Measurements from ENCODE around the gene NIM1K. TPM values are rescaled to one million over a fixed set of nuclear protein-coding genes. Genes with fewer than 3 reads are reported as not detected.

NIM1K gene
- total and polyA plus RNA-seq, 2 donors (not counting 1 experiment from before 2014, with no cell fraction given), result 0.13 to 0.32 TPM

DNA sequence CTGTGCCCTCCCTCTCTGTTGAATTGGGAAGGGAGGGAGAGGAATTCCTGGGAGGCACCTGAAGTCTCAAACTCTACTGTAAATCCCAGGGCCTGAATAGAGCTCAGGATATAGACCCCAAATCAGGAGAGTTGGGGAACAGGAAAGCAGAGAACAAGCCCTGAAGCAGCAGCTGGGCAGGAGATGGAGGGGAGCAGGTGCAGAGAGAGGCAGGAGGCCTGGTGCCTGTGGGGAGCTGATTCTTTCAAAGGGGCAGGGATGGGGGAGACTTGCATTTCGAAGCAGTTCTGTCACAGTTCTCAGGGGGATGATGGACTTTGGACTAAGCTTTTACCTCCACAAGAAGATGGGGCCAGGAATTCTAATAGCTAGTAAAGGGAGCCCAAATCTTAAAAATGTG is 50.2 kb downstream of the NIM1K start:
- TF ChIP-seq, protein P1, sequence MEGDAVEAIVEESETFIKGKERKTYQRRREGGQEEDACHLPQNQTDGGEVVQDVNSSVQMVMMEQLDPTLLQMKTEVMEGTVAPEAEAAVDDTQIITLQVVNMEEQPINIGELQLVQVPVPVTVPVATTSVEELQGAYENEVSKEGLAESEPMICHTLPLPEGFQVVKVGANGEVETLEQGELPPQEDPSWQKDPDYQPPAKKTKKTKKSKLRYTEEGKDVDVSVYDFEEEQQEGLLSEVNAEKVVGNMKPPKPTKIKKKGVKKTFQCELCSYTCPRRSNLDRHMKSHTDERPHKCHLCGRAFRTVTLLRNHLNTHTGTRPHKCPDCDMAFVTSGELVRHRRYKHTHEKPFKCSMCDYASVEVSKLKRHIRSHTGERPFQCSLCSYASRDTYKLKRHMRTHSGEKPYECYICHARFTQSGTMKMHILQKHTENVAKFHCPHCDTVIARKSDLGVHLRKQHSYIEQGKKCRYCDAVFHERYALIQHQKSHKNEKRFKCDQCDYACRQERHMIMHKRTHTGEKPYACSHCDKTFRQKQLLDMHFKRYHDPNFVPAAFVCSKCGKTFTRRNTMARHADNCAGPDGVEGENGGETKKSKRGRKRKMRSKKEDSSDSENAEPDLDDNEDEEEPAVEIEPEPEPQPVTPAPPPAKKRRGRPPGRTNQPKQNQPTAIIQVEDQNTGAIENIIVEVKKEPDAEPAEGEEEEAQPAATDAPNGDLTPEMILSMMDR (IDR thresholded peaks at IDR 0.05), result no peak
- TF ChIP-seq EZH2 (IDR thresholded peaks at IDR 0.05; ENCODE audit: borderline replicate concordance, insufficient read depth, low read depth, low read length, poor library complexity, severe bottlenecking), result no peak
- ATAC-seq (ENCODE audit: low read depth), result no peak
- CTCF ChIA-PET, result no interaction called here
- Histone ChIP-seq H3K4me2 (replicated peaks; ENCODE audit: low read depth, low read length, poor library complexity, severe bottlenecking) (no peak overlapping the region), H2AFZ (ENCODE audit: insufficient read depth, low read depth, low read length, poor library complexity, severe bottlenecking) (no peak overlapping the region), H3K79me2 (ENCODE audit: control insufficient read depth, insufficient read depth, low read length) (no peaks in the 10 kb centered on the region), H3K4me3 (ENCODE audit: control extremely low read depth in 1 of 5, extremely low read depth in 1 of 5, insufficient read depth in 1 of 5, low read depth in 2 of 5, low read length in 4 of 5) (no peak overlapping the region), H3K27me3 (replicated peaks in 1 of 4; ENCODE audit: control extremely low read depth in 1 of 4, control insufficient read depth in 3 of 4, insufficient read depth in 4 of 4, low read length in 3 of 4) (peaks cover 0 to 2% (median 0%) of the 10 kb centered on the region in 4 experiments), H3K27ac (ENCODE audit: low read length in 2 of 2) (no peak overlapping the region), H3K9ac (ENCODE audit: low read length) (no peak overlapping the region), H3K9me3 (ENCODE audit: control extremely low read depth in 1 of 3, control insufficient read depth in 2 of 3, insufficient read depth in 1 of 3, low read length in 2 of 3) (peaks cover 0 to 3% (median 0%) of the 10 kb centered on the region in 3 donors), H4K20me1 (ENCODE audit: control insufficient read depth, insufficient read depth, low read length, poor library complexity, severe bottlenecking) (no peaks in the 10 kb centered on the region), H3K4me1 (ENCODE audit: control insufficient read depth in 2 of 2, insufficient read depth in 2 of 2, low read length in 2 of 2) (no peaks in the 10 kb centered on the region), H3K36me3 (replicated peaks in 1 of 2; ENCODE audit: control extremely low read depth in 1 of 2, control insufficient read depth in 1 of 2, extremely low read depth in 1 of 2, insufficient read depth in 2 of 2, low read length in 1 of 2) (no peaks in the 10 kb centered on the region)
- no peak overlapping the region for H3K27ac Mint-ChIP-seq
- intact Hi-C loops (cut with micrococcal nuclease), result no loop called here
- 43% methylated on average over 1 of the region's 1 CpG for WGBS (ENCODE audit: insufficient coverage)
- no peak overlapping the region for H3K4me3 Mint-ChIP-seq
- DNase-seq, result no peak
- H3K27me3 Mint-ChIP-seq, result peaks cover 46% of the 10 kb centered on the region
- no peaks in the 10 kb centered on the region for H3K9me3 Mint-ChIP-seq (ENCODE audit: insufficient read depth)
- POLR2A ChIA-PET, result no interaction called here
- H3K4me1 Mint-ChIP-seq, result no peaks in the 10 kb centered on the region

DNA sequence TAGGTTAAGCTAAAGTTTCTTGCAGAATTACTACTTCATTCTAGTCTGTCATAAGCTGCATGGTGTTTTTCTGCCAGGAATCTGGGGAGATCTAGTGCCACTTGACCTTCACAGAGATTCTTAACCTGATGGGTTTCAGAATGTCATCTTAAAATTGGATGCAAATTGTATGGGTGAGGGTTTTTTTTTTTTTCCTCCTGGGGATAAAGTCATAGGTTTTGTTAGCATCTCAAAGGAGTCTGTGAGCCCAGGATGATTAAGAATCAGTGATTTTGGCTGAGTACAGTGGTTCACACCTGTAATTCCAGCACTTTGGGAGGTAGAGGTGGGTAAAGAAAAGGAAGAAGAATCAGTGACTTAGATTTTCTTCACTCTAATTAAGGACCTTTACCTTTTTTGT is 51.2 kb downstream of the NIM1K start:
- ChIA-PET CTCF (interaction anchor here (0.7 kb wide), 1 partner anchor 170 kb away, joined by 3 read pairs; no protein-coding TSS in a partner anchor), POLR2A (no interaction called here)
- ATAC-seq (ENCODE audit: low read depth) (no peak), DNase-seq (no peak)
- Mint-ChIP-seq H3K4me1 (no peaks in the 10 kb centered on the region), H3K4me3 (no peak overlapping the region), H3K27me3 (peaks cover 52% of the 10 kb centered on the region), H3K27ac (no peak overlapping the region), H3K9me3 (ENCODE audit: insufficient read depth) (no peaks in the 10 kb centered on the region)
- TF ChIP-seq, protein P1 (IDR thresholded peaks at IDR 0.05), result no peak
- TF ChIP-seq EZH2 (IDR thresholded peaks at IDR 0.05; ENCODE audit: borderline replicate concordance, insufficient read depth, low read depth, low read length, poor library complexity, severe bottlenecking), result no peak
- Histone ChIP-seq H3K36me3 (replicated peaks in 1 of 2; ENCODE audit: control extremely low read depth in 1 of 2, control insufficient read depth in 1 of 2, extremely low read depth in 1 of 2, insufficient read depth in 2 of 2, low read length in 1 of 2) (no peaks in the 10 kb centered on the region), H3K79me2 (ENCODE audit: control insufficient read depth, insufficient read depth, low read length) (no peaks in the 10 kb centered on the region), H3K27ac (ENCODE audit: low read length in 2 of 2) (no peak overlapping the region), H2AFZ (ENCODE audit: insufficient read depth, low read depth, low read length, poor library complexity, severe bottlenecking) (no peak overlapping the region), H3K4me1 (ENCODE audit: control insufficient read depth in 2 of 2, insufficient read depth in 2 of 2, low read length in 2 of 2) (no peaks in the 10 kb centered on the region), H3K4me2 (replicated peaks; ENCODE audit: low read depth, low read length, poor library complexity, severe bottlenecking) (no peak overlapping the region), H3K27me3 (replicated peaks in 1 of 4; ENCODE audit: control extremely low read depth in 1 of 4, control insufficient read depth in 3 of 4, insufficient read depth in 4 of 4, low read length in 3 of 4) (peaks cover 0 to 2% (median 0%) of the 10 kb centered on the region in 4 experiments), H4K20me1 (ENCODE audit: control insufficient read depth, insufficient read depth, low read length, poor library complexity, severe bottlenecking) (no peaks in the 10 kb centered on the region), H3K9ac (ENCODE audit: low read length) (no peak overlapping the region), H3K4me3 (ENCODE audit: control extremely low read depth in 1 of 5, extremely low read depth in 1 of 5, insufficient read depth in 1 of 5, low read depth in 2 of 5, low read length in 4 of 5) (no peak overlapping the region), H3K9me3 (ENCODE audit: control extremely low read depth in 1 of 3, control insufficient read depth in 2 of 3, insufficient read depth in 1 of 3, low read length in 2 of 3) (peaks cover 0 to 3% (median 0%) of the 10 kb centered on the region in 3 donors)
- intact Hi-C loops (cut with micrococcal nuclease), result no loop called here
